Measurements from ENCODE around the gene CATSPERB. TPM values are rescaled to one million over a fixed set of nuclear protein-coding genes. Genes with fewer than 3 reads are reported as not detected.

Gene CATSPERB
- total and polyA plus RNA-seq, 9 of the 15 experiments (the other 6 are each of a cell fraction or from before 2014, with no cell fraction given) = 0.05 to 1.4 (median 0.89) TPM

GRCh38 chr14:91555531-91555930 is 176.4 kb downstream of the CATSPERB start (continued):
- TF ChIP-seq ZNF609 (CRISPR knock-in tag; IDR thresholded peaks at IDR 0.05; ENCODE audit: borderline replicate concordance) = no peak
- TF ChIP-seq, protein P1, sequence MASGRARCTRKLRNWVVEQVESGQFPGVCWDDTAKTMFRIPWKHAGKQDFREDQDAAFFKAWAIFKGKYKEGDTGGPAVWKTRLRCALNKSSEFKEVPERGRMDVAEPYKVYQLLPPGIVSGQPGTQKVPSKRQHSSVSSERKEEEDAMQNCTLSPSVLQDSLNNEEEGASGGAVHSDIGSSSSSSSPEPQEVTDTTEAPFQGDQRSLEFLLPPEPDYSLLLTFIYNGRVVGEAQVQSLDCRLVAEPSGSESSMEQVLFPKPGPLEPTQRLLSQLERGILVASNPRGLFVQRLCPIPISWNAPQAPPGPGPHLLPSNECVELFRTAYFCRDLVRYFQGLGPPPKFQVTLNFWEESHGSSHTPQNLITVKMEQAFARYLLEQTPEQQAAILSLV (tag; IDR thresholded peaks at IDR 0.05) = no peak
- no peak for TF ChIP-seq POLR2A (conservative IDR thresholded peaks at IDR 0.05)
- no peak for TF ChIP-seq FOXM1 (IDR thresholded peaks at IDR 0.05; ENCODE audit: low read depth)
- TF ChIP-seq FOXM1 (CRISPR knock-in tag; IDR thresholded peaks at IDR 0.05; ENCODE audit: low read depth) = no peak
- TF ChIP-seq, protein P2, sequence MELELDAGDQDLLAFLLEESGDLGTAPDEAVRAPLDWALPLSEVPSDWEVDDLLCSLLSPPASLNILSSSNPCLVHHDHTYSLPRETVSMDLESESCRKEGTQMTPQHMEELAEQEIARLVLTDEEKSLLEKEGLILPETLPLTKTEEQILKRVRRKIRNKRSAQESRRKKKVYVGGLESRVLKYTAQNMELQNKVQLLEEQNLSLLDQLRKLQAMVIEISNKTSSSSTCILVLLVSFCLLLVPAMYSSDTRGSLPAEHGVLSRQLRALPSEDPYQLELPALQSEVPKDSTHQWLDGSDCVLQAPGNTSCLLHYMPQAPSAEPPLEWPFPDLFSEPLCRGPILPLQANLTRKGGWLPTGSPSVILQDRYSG (tag; conservative IDR thresholded peaks at IDR 0.05; ENCODE audit: low read depth) = no peak
- no peak for TF ChIP-seq CTCF (IDR thresholded peaks at IDR 0.05 in 2 of 3, conservative IDR thresholded peaks at IDR 0.05 in 1 of 3; ENCODE audit: insufficient read depth in 2 of 3, low read depth in 1 of 3, low read length in 3 of 3)
- TF ChIP-seq, protein P3, sequence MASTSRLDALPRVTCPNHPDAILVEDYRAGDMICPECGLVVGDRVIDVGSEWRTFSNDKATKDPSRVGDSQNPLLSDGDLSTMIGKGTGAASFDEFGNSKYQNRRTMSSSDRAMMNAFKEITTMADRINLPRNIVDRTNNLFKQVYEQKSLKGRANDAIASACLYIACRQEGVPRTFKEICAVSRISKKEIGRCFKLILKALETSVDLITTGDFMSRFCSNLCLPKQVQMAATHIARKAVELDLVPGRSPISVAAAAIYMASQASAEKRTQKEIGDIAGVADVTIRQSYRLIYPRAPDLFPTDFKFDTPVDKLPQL (IDR thresholded peaks at IDR 0.05; ENCODE audit: extremely low read depth, insufficient read length) = no peak
- no peak for TF ChIP-seq ZNF740 (CRISPR knock-in tag; IDR thresholded peaks at IDR 0.05)
- no peak for TF ChIP-seq ZNF740 (tag; IDR thresholded peaks at IDR 0.05)
